ENCODE data around the gene UBE2I.

DNA sequence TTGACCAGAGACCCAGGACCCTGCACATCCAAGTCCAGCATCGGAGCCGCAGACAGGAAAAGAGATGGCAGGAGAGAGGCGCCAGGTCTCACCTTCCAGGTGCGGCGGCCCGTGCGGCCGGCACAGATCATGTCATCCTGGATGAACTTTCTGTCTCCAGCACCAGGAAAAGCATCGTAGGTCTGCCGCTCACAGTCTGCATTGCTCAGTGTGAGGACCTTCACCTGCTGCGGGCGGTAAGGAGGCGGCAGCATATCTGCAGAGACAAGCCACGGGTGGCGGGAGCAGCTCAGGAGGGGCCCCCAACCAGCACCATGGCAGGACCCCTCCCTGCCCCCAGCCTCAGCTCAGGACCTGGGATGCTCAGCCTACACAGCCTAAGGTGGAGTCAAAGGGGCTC, 35.6 kb upstream of the UBE2I start:
- TF ChIP-seq CTCF (conservative IDR thresholded peaks at IDR 0.05; ENCODE audit: low read length): no peak
- TF ChIP-seq EZH2phosphoT487 (IDR thresholded peaks at IDR 0.05; ENCODE audit: borderline replicate concordance): no peak
